Neural cell (in vitro differentiated cells): ENCODE data around the gene GABBR2. TPM values are rescaled to one million over a fixed set of nuclear protein-coding genes. Genes with fewer than 3 reads are reported as not detected.

Source experiments
- H2AFZ ChIP-seq: fragments of 200-600, 300-800 bp; sonication (generic), shearing (Covaris generic); 2 replicates; pipeline ENCODE4 v1.6.0; 2014; ENCODE audit warnings: low read depth, mild to moderate bottlenecking, antibody characterized with exemption, low read length, moderate library complexity
- H3F3A ChIP-seq: fragments of 200-600 bp; shearing (Covaris generic); 2 replicates; pipeline ENCODE4 v1.6.1; 2016; ENCODE audit warnings: mild to moderate bottlenecking, moderate library complexity, mixed read lengths, antibody characterized with exemption, low read length; ENCODE audit not compliant: insufficient read depth, poor library complexity, severe bottlenecking
- H3K27ac ChIP-seq: fragments of 200-600, 300-800 bp; sonication (generic), shearing (Covaris generic); 2 replicates; pipeline ENCODE4 v1.5.1; 2014; ENCODE audit warnings: mild to moderate bottlenecking, low read length, moderate library complexity
- H3K27me3 ChIP-seq: fragments of 300-800, 200-600 bp; sonication (generic), shearing (Covaris generic); 2 replicates; pipeline ENCODE4 v1.6.0; 2014; ENCODE audit warnings: mild to moderate bottlenecking, low read depth, low read length, moderate library complexity; ENCODE audit not compliant: insufficient read depth
- H3K36me3 ChIP-seq: fragments of 300-800, 200-600 bp; sonication (generic), shearing (Covaris generic); 2 replicates; pipeline ENCODE4 v1.5.1; 2014; ENCODE audit warnings: mild to moderate bottlenecking, antibody characterized with exemption, low read length, moderate library complexity; ENCODE audit not compliant: insufficient read depth
- H3K4me2 ChIP-seq: fragments of 300-800, 200-600 bp; sonication (generic), shearing (Covaris generic); 2 replicates; pipeline ENCODE4 v1.6.0; 2014; ENCODE audit warnings: mild to moderate bottlenecking, low read length
- H3K4me3 ChIP-seq: fragments of 300-800, 200-600 bp; sonication (generic), shearing (Covaris generic); 2 replicates; pipeline ENCODE4 v1.5.1; 2014; ENCODE audit warnings: mild to moderate bottlenecking, low read length, moderate library complexity
- H3K79me2 ChIP-seq: fragments of 200-600 bp; shearing (Covaris generic); replicated peaks from 2 replicates; pipeline ENCODE4 v1.6.0; 2014; ENCODE audit warnings: mild to moderate bottlenecking, low read length, moderate library complexity; ENCODE audit not compliant: insufficient read depth
- H3K9ac ChIP-seq: fragments of 300-800, 200-600 bp; sonication (generic), shearing (Covaris generic); 2 replicates; pipeline ENCODE4 v1.6.1; 2016; ENCODE audit warnings: mild to moderate bottlenecking, low read length, mixed read lengths
- H3K9me2 ChIP-seq: fragments of 200-600 bp; shearing (Covaris generic); 2 replicates; pipeline ENCODE4 v1.6.1; 2016; ENCODE audit warnings: mild to moderate bottlenecking, low read length, mixed read lengths; ENCODE audit not compliant: insufficient read depth
- H3K9me3 ChIP-seq: fragments of 200-600, 300-800 bp; sonication (generic), shearing (Covaris generic); 2 replicates; pipeline ENCODE4 v1.6.1; 2016; ENCODE audit warnings: mild to moderate bottlenecking, mixed run types, low read length, moderate library complexity, mixed read lengths
- H4K20me1 ChIP-seq: fragments of 200-600 bp; shearing (Covaris generic); 2 replicates; pipeline ENCODE4 v1.6.1; 2016; ENCODE audit warnings: mild to moderate bottlenecking, mixed run types; ENCODE audit not compliant: insufficient read depth
- EP300 ChIP-seq: fragments of 450-650 bp; conservative IDR thresholded peaks from 2 replicates; pipeline ENCODE4 v1.6.1; 2014; ENCODE audit warnings: antibody characterized with exemption, mild to moderate bottlenecking, moderate library complexity; ENCODE audit not compliant: poor library complexity, severe bottlenecking
- EZH2 ChIP-seq: fragments of 200-600, 300-800 bp; shearing (Covaris generic), sonication (generic); IDR thresholded peaks from 2 replicates; pipeline ENCODE4 v1.6.1; 2014; ENCODE audit warnings: antibody characterized with exemption, low read length, borderline replicate concordance, mild to moderate bottlenecking; ENCODE audit not compliant: insufficient read depth, poor library complexity, severe bottlenecking
- MXI1 ChIP-seq: fragments of 450-650 bp; conservative IDR thresholded peaks from 2 replicates; pipeline ENCODE4 v1.6.1; 2014; ENCODE audit warnings: antibody characterized with exemption, mild to moderate bottlenecking; ENCODE audit not compliant: poor library complexity, severe bottlenecking
- POLR2AphosphoS5 ChIP-seq: IDR thresholded peaks from 2 replicates; pipeline ENCODE4 v1.6.1; 2012
- RAD21 ChIP-seq: fragments of 450-650 bp; conservative IDR thresholded peaks from 2 replicates; pipeline ENCODE4 v1.6.1; 2014; ENCODE audit warnings: antibody characterized with exemption, mild to moderate bottlenecking, moderate library complexity
- SMC3 ChIP-seq: fragments of 450-650 bp; conservative IDR thresholded peaks from 2 replicates; pipeline ENCODE4 v1.6.1; 2014; ENCODE audit warnings: antibody characterized with exemption, mild to moderate bottlenecking, moderate library complexity; ENCODE audit not compliant: poor library complexity
- TAF1 ChIP-seq: IDR thresholded peaks from 2 replicates; pipeline ENCODE4 v1.6.1; 2012; ENCODE audit warnings: low read depth
- polyA plus RNA-seq: library from polyadenylated mRNA; depleted of rRNA; stranded (reverse); fragments of >200 nt; gene quantifications from 2 replicates; pipeline ENCODE4 v1.2.3, GENCODE V29; 2014
- TF ChIP-seq, protein P1 (sequence below): IDR thresholded peaks from 2 replicates; pipeline ENCODE4 v1.6.1; 2012; ENCODE audit warnings: borderline replicate concordance
- TF ChIP-seq, protein P2 (sequence below): fragments of 450-650 bp; IDR thresholded peaks from 2 replicates; pipeline ENCODE4 v1.5.1; 2014; ENCODE audit warnings: antibody characterized with exemption, mild to moderate bottlenecking, moderate library complexity; ENCODE audit not compliant: poor library complexity, severe bottlenecking

Gene GABBR2
- polyA plus RNA-seq, 1 donor from 2014 or later = 7.1 TPM

DNA sequence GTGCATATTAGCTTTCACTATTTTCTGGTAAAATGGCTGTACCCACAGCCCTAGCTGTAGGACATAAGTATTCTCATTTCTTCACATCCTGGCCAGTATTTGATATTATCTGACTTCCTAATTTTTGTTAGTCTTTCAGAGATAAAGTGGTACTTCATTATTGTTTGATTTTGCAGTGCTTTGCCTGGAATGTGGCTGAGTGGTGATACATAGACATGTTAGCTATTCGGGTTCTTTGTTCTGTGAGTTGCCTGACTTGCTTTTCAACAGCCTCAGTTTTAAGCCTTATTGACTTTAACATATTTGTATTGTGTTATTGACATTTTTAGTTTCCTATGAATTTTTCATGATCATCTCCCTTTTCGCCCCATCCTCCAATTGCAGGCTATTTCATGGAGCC lies 161.1 kb downstream of the GABBR2 start:
- Histone ChIP-seq H4K20me1 (no peaks in the 10 kb centered on the region), H3K4me3 (no peak overlapping the region), H3K4me2 (no peak overlapping the region), H3F3A (no peaks in the 10 kb centered on the region), H3K27ac (no peak overlapping the region), H2AFZ (no peak overlapping the region), H3K9me2 (no peaks in the 10 kb centered on the region), H3K9ac (no peak overlapping the region), H3K9me3 (peaks cover 6% of the 10 kb centered on the region), H3K79me2 (no peaks in the 10 kb centered on the region), H3K27me3 (peaks cover 19% of the 10 kb centered on the region), H3K36me3 (no peaks in the 10 kb centered on the region)
- TF ChIP-seq, protein P1, sequence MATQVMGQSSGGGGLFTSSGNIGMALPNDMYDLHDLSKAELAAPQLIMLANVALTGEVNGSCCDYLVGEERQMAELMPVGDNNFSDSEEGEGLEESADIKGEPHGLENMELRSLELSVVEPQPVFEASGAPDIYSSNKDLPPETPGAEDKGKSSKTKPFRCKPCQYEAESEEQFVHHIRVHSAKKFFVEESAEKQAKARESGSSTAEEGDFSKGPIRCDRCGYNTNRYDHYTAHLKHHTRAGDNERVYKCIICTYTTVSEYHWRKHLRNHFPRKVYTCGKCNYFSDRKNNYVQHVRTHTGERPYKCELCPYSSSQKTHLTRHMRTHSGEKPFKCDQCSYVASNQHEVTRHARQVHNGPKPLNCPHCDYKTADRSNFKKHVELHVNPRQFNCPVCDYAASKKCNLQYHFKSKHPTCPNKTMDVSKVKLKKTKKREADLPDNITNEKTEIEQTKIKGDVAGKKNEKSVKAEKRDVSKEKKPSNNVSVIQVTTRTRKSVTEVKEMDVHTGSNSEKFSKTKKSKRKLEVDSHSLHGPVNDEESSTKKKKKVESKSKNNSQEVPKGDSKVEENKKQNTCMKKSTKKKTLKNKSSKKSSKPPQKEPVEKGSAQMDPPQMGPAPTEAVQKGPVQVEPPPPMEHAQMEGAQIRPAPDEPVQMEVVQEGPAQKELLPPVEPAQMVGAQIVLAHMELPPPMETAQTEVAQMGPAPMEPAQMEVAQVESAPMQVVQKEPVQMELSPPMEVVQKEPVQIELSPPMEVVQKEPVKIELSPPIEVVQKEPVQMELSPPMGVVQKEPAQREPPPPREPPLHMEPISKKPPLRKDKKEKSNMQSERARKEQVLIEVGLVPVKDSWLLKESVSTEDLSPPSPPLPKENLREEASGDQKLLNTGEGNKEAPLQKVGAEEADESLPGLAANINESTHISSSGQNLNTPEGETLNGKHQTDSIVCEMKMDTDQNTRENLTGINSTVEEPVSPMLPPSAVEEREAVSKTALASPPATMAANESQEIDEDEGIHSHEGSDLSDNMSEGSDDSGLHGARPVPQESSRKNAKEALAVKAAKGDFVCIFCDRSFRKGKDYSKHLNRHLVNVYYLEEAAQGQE = no peak
- TF ChIP-seq EZH2 (no peak), TAF1 (no peak), RAD21 (no peak), EP300 (no peak), POLR2AphosphoS5 (no peak), SMC3 (no peak), MXI1 (no peak)
- TF ChIP-seq, protein P2, sequence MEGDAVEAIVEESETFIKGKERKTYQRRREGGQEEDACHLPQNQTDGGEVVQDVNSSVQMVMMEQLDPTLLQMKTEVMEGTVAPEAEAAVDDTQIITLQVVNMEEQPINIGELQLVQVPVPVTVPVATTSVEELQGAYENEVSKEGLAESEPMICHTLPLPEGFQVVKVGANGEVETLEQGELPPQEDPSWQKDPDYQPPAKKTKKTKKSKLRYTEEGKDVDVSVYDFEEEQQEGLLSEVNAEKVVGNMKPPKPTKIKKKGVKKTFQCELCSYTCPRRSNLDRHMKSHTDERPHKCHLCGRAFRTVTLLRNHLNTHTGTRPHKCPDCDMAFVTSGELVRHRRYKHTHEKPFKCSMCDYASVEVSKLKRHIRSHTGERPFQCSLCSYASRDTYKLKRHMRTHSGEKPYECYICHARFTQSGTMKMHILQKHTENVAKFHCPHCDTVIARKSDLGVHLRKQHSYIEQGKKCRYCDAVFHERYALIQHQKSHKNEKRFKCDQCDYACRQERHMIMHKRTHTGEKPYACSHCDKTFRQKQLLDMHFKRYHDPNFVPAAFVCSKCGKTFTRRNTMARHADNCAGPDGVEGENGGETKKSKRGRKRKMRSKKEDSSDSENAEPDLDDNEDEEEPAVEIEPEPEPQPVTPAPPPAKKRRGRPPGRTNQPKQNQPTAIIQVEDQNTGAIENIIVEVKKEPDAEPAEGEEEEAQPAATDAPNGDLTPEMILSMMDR = no peak

DNA sequence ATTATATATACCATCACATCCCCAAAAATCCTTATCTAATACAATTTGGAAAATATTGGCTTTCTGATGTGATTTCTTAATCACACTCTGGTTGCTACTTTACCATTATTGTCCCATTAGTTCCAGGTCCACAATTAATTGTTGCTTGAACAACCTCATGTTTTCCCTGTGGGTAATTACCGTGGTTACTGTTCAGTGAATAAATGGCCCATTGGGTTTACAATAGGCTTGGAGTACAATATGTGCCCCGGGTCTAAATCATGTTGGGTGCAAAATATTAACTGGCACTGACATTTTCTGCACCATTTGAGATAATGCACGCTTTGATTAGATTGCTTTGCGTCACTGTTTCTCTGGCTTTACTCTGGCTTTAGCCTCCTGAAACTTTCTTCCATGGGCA lies 163.7 kb downstream of the GABBR2 start:
- Histone ChIP-seq H4K20me1 (no peaks in the 10 kb centered on the region), H3K4me3 (no peak overlapping the region), H3K79me2 (no peaks in the 10 kb centered on the region), H3F3A (no peaks in the 10 kb centered on the region), H3K4me2 (no peak overlapping the region), H2AFZ (no peak overlapping the region), H3K27ac (no peak overlapping the region), H3K9ac (no peak overlapping the region), H3K36me3 (no peaks in the 10 kb centered on the region), H3K27me3 (peaks cover 8% of the 10 kb centered on the region), H3K9me3 (peaks cover 6% of the 10 kb centered on the region), H3K9me2 (no peaks in the 10 kb centered on the region)
- TF ChIP-seq, protein P2 = no peak
- TF ChIP-seq EP300 = no peak
- TF ChIP-seq RAD21 = no peak
- TF ChIP-seq POLR2AphosphoS5 = no peak
- no peak for TF ChIP-seq SMC3
- TF ChIP-seq, protein P1 = no peak
- TF ChIP-seq EZH2 = no peak
